Parathyroid adenoma (tissue), 2 donors: ENCODE results near the gene TAF8.

Experiments used
- H2AFZ ChIP-seq: fragments of 300-600 bp; sonication (generic); one replicate; pipeline ENCODE4 v1.7.0; 2017; ENCODE audit warnings: antibody characterized with exemption, mild to moderate bottlenecking
- H3K27ac ChIP-seq: fragments of 300-600 bp; sonication (generic); one replicate; pipeline ENCODE4 v1.7.0; 2017
- H3K27me3 ChIP-seq: fragments of 300-600 bp; sonication (generic); one replicate; pipeline ENCODE4 v1.7.0; 2017; ENCODE audit warnings: low read length; ENCODE audit not compliant: control insufficient read depth, insufficient read depth
- H3K36me3 ChIP-seq: fragments of 300-600 bp; sonication (generic); one replicate; pipeline ENCODE4 v1.7.0; 2017; ENCODE audit warnings: low read length; ENCODE audit not compliant: control insufficient read depth, insufficient read depth
- H3K4me1 ChIP-seq: fragments of 300-600 bp; sonication (generic); one replicate; pipeline ENCODE4 v1.7.0; 2017; ENCODE audit warnings: control low read depth
- H3K4me2 ChIP-seq: fragments of 300-600 bp; sonication (generic); one replicate; pipeline ENCODE4 v1.7.0; 2017; ENCODE audit warnings: low read length
- H3K4me3 ChIP-seq: fragments of 300-600 bp; sonication (generic); one replicate; pipeline ENCODE4 v1.7.0; 2017; ENCODE audit warnings: low read depth, low read length
- H3K79me2 ChIP-seq: fragments of 300-600 bp; sonication (generic); one replicate; pipeline ENCODE4 v1.7.0; 2017; ENCODE audit warnings: control low read depth
- H3K9ac ChIP-seq: fragments of 300-600 bp; sonication (generic); one replicate; pipeline ENCODE4 v1.7.0; 2017; ENCODE audit warnings: mild to moderate bottlenecking
- H3K9me3 ChIP-seq: fragments of 300-600 bp; sonication (generic); one replicate; pipeline ENCODE4 v1.7.0; 2017; ENCODE audit warnings: low read length; ENCODE audit not compliant: control insufficient read depth
- TF ChIP-seq, protein P1 (sequence below): fragments of 300-600 bp; sonication (generic); IDR thresholded peaks from one replicate; pipeline ENCODE4 v1.7.0; 2017; ENCODE audit warnings: antibody characterized with exemption, mild to moderate bottlenecking
- donor health status: primary hyperparathyroidism.

The TAF8 gene

DNA sequence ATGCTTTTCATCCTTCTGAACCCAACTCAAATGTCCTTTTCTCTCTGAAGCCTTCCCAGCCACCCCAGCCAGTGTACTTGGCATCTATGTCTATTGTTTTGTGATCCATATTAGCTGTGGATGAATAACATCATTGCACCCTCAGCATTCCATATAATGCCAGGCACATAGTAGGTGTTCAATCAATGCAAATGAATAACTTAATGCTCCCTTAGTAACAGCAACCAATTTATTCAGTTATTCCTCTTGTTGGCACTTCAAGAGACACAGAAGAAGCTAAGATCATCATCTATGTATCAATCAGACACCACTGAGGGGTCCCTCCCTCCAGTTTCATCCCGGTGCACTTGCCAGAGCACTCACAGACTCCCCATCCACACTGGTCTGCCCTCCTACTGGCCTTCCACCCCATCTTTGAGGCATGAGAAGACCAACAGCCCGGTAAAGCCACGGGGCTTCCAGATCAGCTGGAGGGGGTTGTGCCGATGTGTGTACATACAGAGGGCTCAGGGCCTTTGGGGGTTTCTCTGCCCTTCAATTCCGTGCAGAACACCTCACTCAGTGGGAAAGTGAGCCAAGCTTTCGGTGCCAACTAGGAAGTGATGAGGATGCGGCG is 2.4 kb upstream of the TAF8 start:
- H3K36me3 ChIP-seq: no peaks in the 10 kb centered on the region
- no peaks in the 10 kb centered on the region for H3K27me3 ChIP-seq
- no peaks in the 10 kb centered on the region for H3K9me3 ChIP-seq
- H3K4me1 ChIP-seq: peaks cover 18% of the 10 kb centered on the region
- peak overlapping the region; percentile 86 for H2AFZ ChIP-seq
- no peak overlapping the region for H3K9ac ChIP-seq
- H3K79me2 ChIP-seq: peaks cover 18% of the 10 kb centered on the region
- H3K4me3 ChIP-seq: peak overlapping the region; percentile 64
- TF ChIP-seq, protein P1, sequence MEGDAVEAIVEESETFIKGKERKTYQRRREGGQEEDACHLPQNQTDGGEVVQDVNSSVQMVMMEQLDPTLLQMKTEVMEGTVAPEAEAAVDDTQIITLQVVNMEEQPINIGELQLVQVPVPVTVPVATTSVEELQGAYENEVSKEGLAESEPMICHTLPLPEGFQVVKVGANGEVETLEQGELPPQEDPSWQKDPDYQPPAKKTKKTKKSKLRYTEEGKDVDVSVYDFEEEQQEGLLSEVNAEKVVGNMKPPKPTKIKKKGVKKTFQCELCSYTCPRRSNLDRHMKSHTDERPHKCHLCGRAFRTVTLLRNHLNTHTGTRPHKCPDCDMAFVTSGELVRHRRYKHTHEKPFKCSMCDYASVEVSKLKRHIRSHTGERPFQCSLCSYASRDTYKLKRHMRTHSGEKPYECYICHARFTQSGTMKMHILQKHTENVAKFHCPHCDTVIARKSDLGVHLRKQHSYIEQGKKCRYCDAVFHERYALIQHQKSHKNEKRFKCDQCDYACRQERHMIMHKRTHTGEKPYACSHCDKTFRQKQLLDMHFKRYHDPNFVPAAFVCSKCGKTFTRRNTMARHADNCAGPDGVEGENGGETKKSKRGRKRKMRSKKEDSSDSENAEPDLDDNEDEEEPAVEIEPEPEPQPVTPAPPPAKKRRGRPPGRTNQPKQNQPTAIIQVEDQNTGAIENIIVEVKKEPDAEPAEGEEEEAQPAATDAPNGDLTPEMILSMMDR: no peak
- peak overlapping the region; percentile 88 for H3K4me2 ChIP-seq
- peak overlapping the region; percentile 59 for H3K27ac ChIP-seq

DNA sequence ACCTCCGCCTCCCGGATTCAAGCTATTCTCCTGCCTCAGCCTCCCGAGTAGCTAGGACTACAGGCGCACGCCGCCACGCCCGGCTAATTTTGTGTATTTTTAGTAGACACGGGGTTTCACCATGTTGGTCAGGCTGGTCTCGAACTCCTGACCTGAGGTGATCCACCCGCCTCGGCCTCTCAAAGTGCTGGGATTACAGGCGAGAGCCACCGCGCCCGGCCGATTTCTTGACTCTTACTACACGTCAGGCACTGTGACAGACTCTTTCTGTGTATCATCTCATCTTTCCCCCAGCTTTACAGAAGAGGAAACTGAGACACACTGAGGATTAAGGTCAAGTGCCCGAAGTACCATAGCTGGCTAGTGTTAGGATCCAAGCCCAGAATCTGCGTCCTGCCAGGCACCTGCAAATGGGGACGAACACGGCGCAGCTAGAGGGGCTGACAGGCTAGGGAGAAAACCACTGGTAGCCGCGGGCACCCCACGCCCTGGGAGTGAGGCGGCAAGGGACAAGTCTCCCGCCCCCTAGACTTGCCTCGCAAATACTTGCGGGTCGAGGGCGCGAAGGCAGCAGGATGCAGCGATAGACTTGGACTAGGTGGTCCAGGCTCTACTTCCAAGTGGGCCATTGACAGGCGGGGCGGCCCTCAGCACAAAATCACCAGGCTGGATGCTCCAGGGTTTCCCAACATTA is 1.1 kb upstream of the TAF8 start:
- H2AFZ ChIP-seq: peak overlapping the region; percentile 86
- peak overlapping the region; percentile 64 for H3K4me3 ChIP-seq
- H3K9me3 ChIP-seq: no peaks in the 10 kb centered on the region
- H3K9ac ChIP-seq: no peak overlapping the region
- TF ChIP-seq, protein P1: no peak
- peaks cover 9% of the 10 kb centered on the region for H3K79me2 ChIP-seq
- peaks cover 15% of the 10 kb centered on the region for H3K4me1 ChIP-seq
- H3K27ac ChIP-seq: no peak overlapping the region
- H3K27me3 ChIP-seq: no peaks in the 10 kb centered on the region
- H3K4me2 ChIP-seq: peak overlapping the region; percentile 88
- H3K36me3 ChIP-seq: no peaks in the 10 kb centered on the region

DNA sequence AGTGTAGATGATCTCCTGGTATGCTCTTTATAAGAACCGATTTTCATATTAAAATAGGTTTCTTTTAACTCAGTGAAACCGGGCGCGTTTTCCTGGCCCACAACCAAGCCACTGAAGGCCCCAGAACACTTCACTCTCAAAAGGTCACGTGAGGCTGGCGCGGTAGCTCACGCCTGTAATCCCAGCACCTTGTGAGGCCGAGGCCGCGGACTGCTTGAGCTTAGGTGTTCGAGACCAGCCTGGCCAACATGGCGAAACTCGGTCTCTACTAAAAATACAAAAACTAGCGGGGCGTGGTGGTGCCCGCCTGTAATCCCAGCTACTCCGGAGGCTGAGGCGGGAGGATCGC is 402 bp upstream of the TAF8 start:
- Histone ChIP-seq H3K27me3 (no peaks in the 10 kb centered on the region), H3K9me3 (no peaks in the 10 kb centered on the region), H3K27ac (peak overlapping the region; percentile 90), H3K79me2 (peaks cover 8% of the 10 kb centered on the region), H3K4me3 (peak overlapping the region; percentile 81), H3K36me3 (no peaks in the 10 kb centered on the region), H3K9ac (no peak overlapping the region), H2AFZ (peak overlapping the region; percentile 97), H3K4me2 (peak overlapping the region; percentile 42), H3K4me1 (peaks cover 13% of the 10 kb centered on the region)
- TF ChIP-seq, protein P1: no peak

DNA sequence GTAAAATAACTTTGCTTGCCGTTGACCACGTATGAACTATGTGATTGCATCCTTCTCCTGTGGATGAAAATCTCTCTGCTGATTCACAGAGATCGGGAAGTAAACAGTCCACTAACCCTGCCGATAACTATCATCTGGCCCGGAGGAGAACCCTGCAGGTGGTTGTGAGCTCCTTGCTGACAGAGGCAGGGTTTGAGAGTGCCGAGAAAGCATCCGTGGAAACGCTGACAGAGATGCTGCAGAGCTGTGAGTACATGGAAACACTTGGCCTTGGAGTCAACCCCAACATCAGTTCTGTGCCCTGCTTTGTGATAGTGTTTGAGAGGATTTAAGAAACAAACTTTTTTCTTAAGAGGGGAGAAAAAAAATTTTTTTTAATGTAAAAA is 937 bp downstream of the TAF8 start:
- H3K4me1 ChIP-seq: peaks cover 5% of the 10 kb centered on the region
- peak overlapping the region; percentile 74 for H3K4me2 ChIP-seq
- no peak overlapping the region for H3K9ac ChIP-seq
- peak overlapping the region; percentile 90 for H3K27ac ChIP-seq
- peak overlapping the region; percentile 81 for H3K4me3 ChIP-seq
- H3K36me3 ChIP-seq: no peaks in the 10 kb centered on the region
- no peaks in the 10 kb centered on the region for H3K9me3 ChIP-seq
- H3K27me3 ChIP-seq: no peaks in the 10 kb centered on the region
- peak overlapping the region; percentile 97 for H2AFZ ChIP-seq
- peaks cover 8% of the 10 kb centered on the region for H3K79me2 ChIP-seq
- TF ChIP-seq, protein P1: no peak

DNA sequence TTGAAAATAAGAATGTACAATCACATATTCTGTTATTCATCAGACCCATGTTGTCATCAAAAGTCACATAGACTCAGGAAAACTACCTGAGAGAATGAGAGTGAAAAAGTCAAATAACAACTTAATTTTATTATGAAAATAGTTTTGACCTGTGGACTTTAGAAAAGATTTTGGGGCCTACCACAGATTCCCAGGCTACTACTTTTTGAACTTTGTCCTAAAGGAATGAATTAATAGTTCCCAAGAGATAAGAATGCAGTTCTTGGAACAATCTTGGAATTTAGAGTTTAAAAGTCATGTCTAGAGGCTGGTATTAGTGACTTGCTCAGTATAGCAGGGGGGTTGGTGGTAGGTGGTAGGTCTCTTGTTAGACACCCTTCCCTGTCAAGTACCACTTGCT is 3.3 kb downstream of the TAF8 start:
- TF ChIP-seq, protein P1: no peak
- Histone ChIP-seq H3K9ac (no peak overlapping the region), H3K27me3 (no peaks in the 10 kb centered on the region), H3K4me1 (no peaks in the 10 kb centered on the region), H2AFZ (no peak overlapping the region), H3K4me3 (no peak overlapping the region), H3K36me3 (no peaks in the 10 kb centered on the region), H3K27ac (no peak overlapping the region), H3K79me2 (peaks cover 8% of the 10 kb centered on the region), H3K9me3 (no peaks in the 10 kb centered on the region), H3K4me2 (no peak overlapping the region)
